HG02884 (cell line): Measurements from ENCODE around the gene TRERF1.
"Not testable (repeated sequence)": the region's sequence is repeated elsewhere in the genome, so short reads cannot be mapped to it uniquely, and the experiment has no call there.

Experiments used
- ATAC-seq: cut with Tn5 transposase; IDR thresholded peaks from one replicate; pipeline ENCODE4 v1.9.1; 2021; ENCODE audit warnings: mild to moderate bottlenecking, moderate library complexity; ENCODE audit not compliant: unreplicated experiment

Gene TRERF1

GRCh38 chr6:42451333-42452170, at the start of gene TRERF1:
Gene TRERF1 (minus strand): TSS chr6:42451926. CDS start chr6:42269590, 182,336 bp downstream.
- ATAC-seq, result no peak

- no peak for ATAC-seq
Measured at GRCh38 chr6:42498473-42499128, 46.9 kb upstream of the TRERF1 start.

- no peak for ATAC-seq
Measured at GRCh38 chr6:42493914-42494539, 42.3 kb upstream of the TRERF1 start.

- no peak for ATAC-seq
Measured at GRCh38 chr6:42488129-42488528, 36.4 kb upstream of the TRERF1 start.

GRCh38 chr6:42484261-42484660, 32.5 kb upstream of the TRERF1 start:
- ATAC-seq, result no peak

GRCh38 chr6:42482174-42482573, 30.4 kb upstream of the TRERF1 start:
- no peak for ATAC-seq

- ATAC-seq, result no peak
Measured at GRCh38 chr6:42471714-42472113, 20.0 kb upstream of the TRERF1 start.

- ATAC-seq, result no peak
Measured at GRCh38 chr6:42471142-42471541, 19.4 kb upstream of the TRERF1 start.

GRCh38 chr6:42468273-42468672, 16.5 kb upstream of the TRERF1 start:
- no peak for ATAC-seq

GRCh38 chr6:42467651-42468050, 15.9 kb upstream of the TRERF1 start:
- ATAC-seq, result no peak

- ATAC-seq, result not testable (repeated sequence)
Measured at GRCh38 chr6:42466470-42466869, 14.7 kb upstream of the TRERF1 start.

- ATAC-seq, result no peak
Measured at GRCh38 chr6:42462474-42462972, 10.8 kb upstream of the TRERF1 start.

GRCh38 chr6:42460883-42461282, 9.2 kb upstream of the TRERF1 start:
- ATAC-seq, result no peak

GRCh38 chr6:42459888-42460287, 8.2 kb upstream of the TRERF1 start:
- ATAC-seq, result no peak

GRCh38 chr6:42454428-42454791, 2.7 kb upstream of the TRERF1 start:
- no peak for ATAC-seq

- no peak for ATAC-seq
Measured at GRCh38 chr6:42453654-42454427, 2.1 kb upstream of the TRERF1 start.

GRCh38 chr6:42453031-42453653, 1.4 kb upstream of the TRERF1 start:
- ATAC-seq, result peak; percentile 62

GRCh38 chr6:42452171-42453030, 675 bp upstream of the TRERF1 start:
- ATAC-seq, result peak; percentile 35

- no peak for ATAC-seq
Measured at GRCh38 chr6:42450477-42451332, 1.0 kb downstream of the TRERF1 start.
